ENCODE data around the gene MORN1.

GRCh38 chr1:2427976-2428375, 36.6 kb upstream of the MORN1 start:
- TF ChIP-seq CTCF (conservative IDR thresholded peaks at IDR 0.05) (no peak), EZH2 (IDR thresholded peaks at IDR 0.05; ENCODE audit: low read depth) (no peak)
